RCC 7860 (cell line): ENCODE data around the gene NKX6-2.
"Not testable (repeated sequence)": the region's sequence is repeated elsewhere in the genome, so short reads cannot be mapped to it uniquely, and the experiment has no call there.

Experiments
- DNase-seq: peaks from one replicate; pipeline ENCODE4 v3.0.0-alpha.2; 2015; ENCODE audit warnings: low spot score
- FAIRE-seq: peaks from 2 replicates; lab custom pipeline; 2012; peaks lifted over from hg19 to GRCh38; lab: Jason Lieb, UNC

The NKX6-2 gene

DNA sequence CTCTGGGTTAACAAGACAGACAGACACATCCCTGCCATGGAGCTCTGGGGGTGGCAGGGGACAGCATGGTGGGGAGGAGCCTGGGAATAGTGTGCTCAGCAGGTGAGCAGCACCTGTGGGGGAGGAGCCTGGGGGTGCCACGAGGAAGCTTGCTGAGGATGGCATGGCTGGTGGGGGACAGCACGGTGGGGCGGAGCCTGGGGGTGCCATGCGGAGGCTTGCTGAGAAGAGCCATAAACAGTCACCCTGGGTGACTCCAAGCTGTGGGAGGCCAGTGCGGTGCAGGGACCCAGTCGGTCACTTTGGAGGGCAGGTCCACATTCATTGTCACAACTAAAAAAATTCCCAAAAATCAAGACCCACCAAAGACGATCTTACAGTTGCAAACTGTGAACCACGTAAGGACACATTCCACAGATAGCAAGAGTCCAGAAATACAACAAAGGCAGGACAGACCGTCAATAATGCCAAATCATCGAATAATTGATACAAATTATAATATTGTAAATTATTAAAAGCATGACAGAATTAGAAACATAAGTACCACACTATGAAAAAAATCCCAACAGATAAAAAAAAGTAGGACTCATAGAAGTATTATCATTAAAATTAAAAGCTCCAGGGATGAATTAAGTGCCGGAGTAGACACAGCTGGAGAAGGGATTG lies 24.4 kb downstream of the NKX6-2 start:
- DNase-seq (no peak), FAIRE-seq (no peak)

GRCh38 chr10:132758865-132759264 lies 27.1 kb downstream of the NKX6-2 start:
- DNase-seq (no peak), FAIRE-seq (no peak)

GRCh38 chr10:132757171-132757570 lies 28.8 kb downstream of the NKX6-2 start:
- FAIRE-seq (no peak), DNase-seq (no peak)

DNA sequence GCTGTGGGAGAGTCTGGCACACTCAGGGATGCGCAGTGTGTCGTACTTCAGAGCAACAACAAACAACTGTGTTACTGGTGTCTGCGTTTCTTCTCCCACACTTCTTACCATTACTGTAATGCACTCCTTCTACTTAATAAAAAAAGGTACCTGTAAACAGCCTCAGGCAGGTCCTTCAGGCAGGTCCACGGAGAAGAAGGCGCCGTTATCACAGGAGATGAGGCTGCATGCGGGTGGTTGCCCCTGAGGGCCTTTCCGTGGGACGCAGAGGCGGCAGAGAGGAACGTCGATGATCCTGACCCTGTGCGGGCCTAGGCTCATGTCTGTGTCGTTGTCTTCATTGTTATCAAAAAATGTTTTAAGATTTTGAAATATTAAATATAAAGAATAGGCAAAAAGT lies 29.4 kb downstream of the NKX6-2 start:
- DNase-seq: no peak
- FAIRE-seq: no peak

- DNase-seq (no peak), FAIRE-seq (no peak)
These were observed 30.7 kb downstream of the NKX6-2 start for GRCh38 chr10:132755166-132755711.

- FAIRE-seq (no peak), DNase-seq (no peak)
These were observed 31.9 kb downstream of the NKX6-2 start for GRCh38 chr10:132754071-132754470.

DNA sequence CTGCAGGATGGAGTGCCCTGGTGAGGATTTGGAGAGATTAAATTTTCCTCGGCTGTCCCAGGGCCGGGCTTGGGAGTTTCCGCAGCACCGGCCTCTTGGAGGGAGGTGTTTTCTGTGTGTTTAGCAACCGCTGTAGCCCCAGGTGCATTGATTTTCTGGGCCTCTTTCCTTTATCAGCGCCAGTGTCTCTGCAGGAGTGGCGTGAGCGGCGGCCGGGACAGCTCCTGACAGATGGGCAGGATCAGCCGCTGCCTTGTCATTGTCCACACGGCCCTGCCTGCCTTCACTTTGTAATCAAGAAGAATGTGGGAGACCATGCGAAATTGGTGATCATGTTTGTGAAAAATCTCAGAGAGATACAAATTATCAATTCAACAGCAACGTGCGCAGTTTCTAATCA lies 32.4 kb downstream of the NKX6-2 start:
- DNase-seq (no peak), FAIRE-seq (no peak)

GRCh38 chr10:132752961-132753360 lies 33.0 kb downstream of the NKX6-2 start:
- DNase-seq (no peak), FAIRE-seq (no peak)

GRCh38 chr10:132752378-132752777 lies 33.6 kb downstream of the NKX6-2 start:
- FAIRE-seq: no peak
- no peak for DNase-seq

GRCh38 chr10:132750936-132751335 lies 35.0 kb downstream of the NKX6-2 start:
- no peak for DNase-seq
- FAIRE-seq: no peak

DNA sequence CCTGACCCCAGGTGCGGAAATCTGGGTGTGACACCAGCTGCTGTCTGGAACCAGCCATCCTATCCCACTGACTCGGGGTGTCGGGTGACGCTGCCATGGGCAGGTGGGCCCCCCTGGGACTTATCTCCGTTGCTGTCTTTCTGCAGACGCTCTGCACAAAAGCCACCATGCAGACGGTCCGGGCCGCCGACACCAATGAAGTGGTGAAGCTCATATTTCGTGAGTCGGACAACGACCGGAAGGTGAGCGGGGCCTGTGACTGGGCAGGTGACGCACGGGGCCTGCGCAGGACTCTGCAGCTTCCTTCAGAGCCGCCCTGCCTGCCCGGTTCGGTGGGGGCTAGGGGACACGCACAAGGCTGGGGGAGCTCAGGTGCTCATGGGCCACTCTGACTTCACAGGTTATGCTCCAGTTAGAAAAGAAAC lies 36.6 kb downstream of the NKX6-2 start:
- no peak for FAIRE-seq
- no peak for DNase-seq

GRCh38 chr10:132748545-132749370 lies 37.2 kb downstream of the NKX6-2 start:
- FAIRE-seq: no peak
- DNase-seq: no peak

DNA sequence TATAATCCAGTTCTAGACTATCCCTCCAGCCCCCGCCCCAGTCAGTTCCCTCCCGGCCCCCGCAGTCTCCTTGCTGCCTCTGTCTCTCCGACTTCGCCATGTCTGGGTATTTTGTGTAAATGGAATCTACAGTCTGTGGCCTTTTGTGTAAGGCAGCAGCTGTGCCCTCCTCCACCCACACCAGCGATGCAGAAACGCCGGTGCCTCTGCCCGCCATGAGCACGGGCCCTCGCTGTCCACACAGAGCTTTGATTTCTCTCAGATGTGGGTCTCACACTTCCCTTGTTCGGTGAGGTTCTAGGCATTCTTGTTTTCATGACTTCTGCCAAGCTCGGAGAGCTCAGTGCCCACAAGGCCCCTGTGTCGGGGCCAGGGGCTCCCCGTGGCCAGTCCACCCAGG lies 37.8 kb downstream of the NKX6-2 start:
- DNase-seq (no peak), FAIRE-seq (no peak)

- FAIRE-seq (no peak), DNase-seq (no peak)
These were observed 38.9 kb downstream of the NKX6-2 start for GRCh38 chr10:132746801-132747625.

- FAIRE-seq (no peak), DNase-seq (no peak)
These were observed 39.6 kb downstream of the NKX6-2 start for GRCh38 chr10:132746386-132746785.

GRCh38 chr10:132745971-132746370 lies 40.0 kb downstream of the NKX6-2 start:
- FAIRE-seq (no peak), DNase-seq (no peak)

- FAIRE-seq (no peak), DNase-seq (no peak)
These were observed 40.4 kb downstream of the NKX6-2 start for GRCh38 chr10:132745511-132745910.

- DNase-seq (no peak), FAIRE-seq (no peak)
These were observed 41.1 kb downstream of the NKX6-2 start for GRCh38 chr10:132744839-132745238.

GRCh38 chr10:132743925-132744490 lies 41.9 kb downstream of the NKX6-2 start:
- DNase-seq (no peak), FAIRE-seq (no peak)

- DNase-seq, FAIRE-seq: not testable (repeated sequence)
These were observed 42.6 kb downstream of the NKX6-2 start for GRCh38 chr10:132743196-132743924.
